Midbrain (tissue), 1 donor: Measurements from ENCODE around the gene ANGPTL4.
A peak's percentile ranks its signal among the peaks of the same experiment; 100 is the strongest.
"Not testable (repeated sequence)": the region's sequence is repeated elsewhere in the genome, so short reads cannot be mapped to it uniquely, and the experiment has no call there.

Experiments
- DNase-seq: peaks from one replicate; lab custom pipeline; 2025; lab: John Stamatoyannopoulos, UW

Gene ANGPTL4

DNA sequence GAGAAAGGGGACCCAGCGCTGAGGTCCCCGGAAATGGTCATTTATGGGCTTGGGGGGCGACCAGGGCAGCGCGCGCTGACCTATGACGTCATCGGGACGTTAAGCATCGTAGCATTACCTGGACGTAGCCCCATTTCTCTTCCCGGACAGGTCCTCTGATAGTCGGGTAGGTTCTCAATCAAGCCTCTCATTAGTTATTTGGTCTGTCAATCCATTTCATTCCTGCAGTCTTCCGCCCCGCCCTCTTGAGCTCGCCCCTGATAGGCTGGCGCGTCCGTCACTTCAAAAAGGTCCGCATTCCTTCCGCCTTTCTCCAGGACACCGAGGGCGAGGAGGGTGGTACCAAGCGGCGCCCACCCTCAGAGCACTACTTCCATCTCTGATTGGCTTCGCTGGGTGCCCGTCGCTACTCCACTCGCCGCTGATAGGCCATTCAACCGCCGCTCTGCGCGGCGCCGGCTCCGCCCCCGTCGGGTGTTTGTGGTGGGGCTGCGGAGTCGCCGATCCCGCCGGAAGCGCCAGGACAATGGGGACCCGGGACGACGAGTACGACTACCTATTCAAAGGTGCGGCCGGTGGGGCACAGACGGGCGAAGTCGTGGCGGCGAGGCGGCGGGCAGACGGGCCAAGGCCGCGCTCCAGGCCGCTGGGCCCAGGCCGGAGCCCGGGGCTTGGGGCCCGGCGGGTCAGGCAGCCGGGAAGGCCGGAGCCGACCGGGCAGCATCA, 26.1 kb downstream of the ANGPTL4 start, which contains the start of gene RAB11B:
Gene RAB11B (plus strand): TSS at position 470 of the 726 bp plus-strand sequence. CDS start 57 bp downstream, at position 527.
- peak; percentile 100 for DNase-seq

- DNase-seq, result peak; percentile 95
Measured at GRCh38 chr19:8390617-8390981, 26.6 kb downstream of the ANGPTL4 start.

GRCh38 chr19:8391198-8392016, 27.5 kb downstream of the ANGPTL4 start:
- no peak for DNase-seq

GRCh38 chr19:8392017-8392591, 28.1 kb downstream of the ANGPTL4 start:
- peak; percentile 67 for DNase-seq

- DNase-seq, result peak; percentile 21
Measured at GRCh38 chr19:8393192-8393870, 29.4 kb downstream of the ANGPTL4 start.

DNA sequence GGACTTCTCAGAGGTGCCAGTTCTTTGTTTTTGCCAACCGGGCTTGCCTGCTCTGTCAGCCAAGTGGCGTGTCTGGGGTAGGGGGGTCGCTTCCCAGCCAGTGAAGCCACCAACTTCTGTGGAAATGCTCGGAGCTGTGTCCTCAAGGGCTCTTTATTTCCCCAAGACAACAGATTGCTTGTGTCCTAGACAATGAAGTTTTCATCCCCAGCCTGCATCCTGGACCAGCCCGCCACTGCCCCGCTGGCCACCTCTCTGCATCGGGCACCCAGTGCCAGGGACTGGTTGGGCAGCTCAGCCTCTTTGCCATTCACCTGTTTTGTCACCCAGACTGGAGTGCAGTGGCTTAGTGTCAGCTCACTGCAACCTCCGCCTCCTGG, 29.9 kb downstream of the ANGPTL4 start:
- peak; percentile 90 for DNase-seq

DNA sequence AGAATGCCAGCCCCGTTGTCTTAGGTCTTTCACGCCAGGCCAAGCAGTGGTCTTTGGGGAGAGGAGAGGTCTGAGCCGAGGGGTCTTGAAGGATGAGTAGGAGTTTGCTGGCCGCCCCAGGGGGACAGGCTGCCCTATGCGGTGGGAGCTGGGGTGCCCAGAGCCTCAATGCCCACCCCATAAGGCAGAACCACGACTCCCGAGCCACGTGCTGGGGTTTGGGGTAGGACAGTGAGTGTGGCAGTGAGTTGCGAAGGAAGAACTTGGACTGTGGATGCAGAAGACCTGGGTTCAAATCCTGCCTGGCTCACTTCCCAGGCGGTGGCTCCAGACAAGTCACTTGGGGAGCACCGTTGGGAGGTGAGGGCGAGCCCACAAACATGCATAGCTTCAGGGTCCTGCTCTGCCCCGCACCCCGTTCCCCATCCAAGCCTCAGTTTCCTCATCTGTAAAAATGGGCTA, 31.7 kb downstream of the ANGPTL4 start:
- DNase-seq, result no peak

GRCh38 chr19:8396185-8396562, 32.2 kb downstream of the ANGPTL4 start:
- DNase-seq, result no peak

GRCh38 chr19:8396563-8397203, 32.7 kb downstream of the ANGPTL4 start:
- DNase-seq, result peak; percentile 70

- no peak for DNase-seq
Measured at GRCh38 chr19:8397271-8397670, 33.3 kb downstream of the ANGPTL4 start.

DNA sequence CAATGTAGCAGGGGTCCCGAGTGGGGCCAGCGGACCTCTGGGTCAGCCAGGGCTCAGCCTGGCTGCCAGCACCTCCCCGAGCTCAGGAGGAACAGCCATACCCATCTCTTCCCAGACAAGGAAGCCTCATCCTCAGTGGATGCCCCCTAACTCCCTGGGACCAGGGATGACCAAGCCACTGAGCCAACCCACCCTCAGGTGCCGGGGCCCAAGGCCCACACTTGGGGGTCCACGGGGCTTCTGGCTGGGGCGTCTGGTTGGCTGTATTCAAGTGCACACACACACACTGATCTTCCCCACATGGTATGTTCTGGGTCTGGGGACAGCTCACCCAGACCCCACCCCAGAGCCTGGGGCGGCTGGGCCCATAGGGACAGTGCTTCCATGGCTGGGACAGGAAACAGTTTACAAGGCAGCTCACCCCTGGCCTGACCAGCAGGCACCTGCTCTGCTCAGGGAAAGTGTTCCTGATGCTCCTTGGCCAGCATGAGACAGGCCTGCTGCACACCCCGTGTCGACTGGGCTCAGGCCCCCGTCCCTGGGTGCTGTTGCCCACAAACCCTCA, 33.9 kb downstream of the ANGPTL4 start:
- DNase-seq, result no peak

GRCh38 chr19:8398311-8398771, 34.4 kb downstream of the ANGPTL4 start:
- DNase-seq, result no peak

DNA sequence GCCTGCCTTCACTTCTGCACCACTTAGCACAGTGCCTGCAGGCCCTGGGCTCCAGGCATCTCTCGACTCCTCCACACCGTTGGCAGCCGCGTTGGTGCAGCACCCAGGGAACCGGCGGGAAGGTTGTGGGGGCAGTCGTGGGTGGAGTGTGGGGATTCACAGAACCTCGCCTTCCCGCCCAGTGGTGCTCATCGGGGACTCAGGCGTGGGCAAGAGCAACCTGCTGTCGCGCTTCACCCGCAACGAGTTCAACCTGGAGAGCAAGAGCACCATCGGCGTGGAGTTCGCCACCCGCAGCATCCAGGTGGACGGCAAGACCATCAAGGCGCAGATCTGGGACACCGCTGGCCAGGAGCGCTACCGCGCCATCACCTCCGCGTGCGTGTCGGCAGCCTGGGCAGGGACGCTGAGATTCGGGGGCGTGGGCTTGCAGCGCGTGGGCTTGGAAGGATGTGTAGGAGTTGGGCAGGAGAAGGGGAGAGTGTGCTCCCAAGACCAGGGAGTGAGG, 35.8 kb downstream of the ANGPTL4 start:
- DNase-seq, result no peak

DNA sequence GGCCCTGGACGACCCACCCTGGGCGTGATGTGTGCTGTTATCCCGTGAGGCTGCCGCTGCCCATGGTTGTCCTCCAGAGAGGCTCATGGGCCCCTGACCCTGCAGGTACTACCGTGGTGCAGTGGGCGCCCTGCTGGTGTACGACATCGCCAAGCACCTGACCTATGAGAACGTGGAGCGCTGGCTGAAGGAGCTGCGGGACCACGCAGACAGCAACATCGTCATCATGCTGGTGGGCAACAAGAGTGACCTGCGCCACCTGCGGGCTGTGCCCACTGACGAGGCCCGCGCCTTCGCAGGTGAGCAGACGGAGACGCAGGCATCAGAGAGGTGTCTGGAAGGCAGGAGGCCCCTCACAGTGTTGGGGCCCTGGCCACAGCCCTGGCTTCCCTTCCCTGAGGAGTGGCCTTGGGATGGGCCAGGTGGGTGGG, 38.0 kb downstream of the ANGPTL4 start:
- no peak for DNase-seq

- no peak for DNase-seq
Measured at GRCh38 chr19:8403098-8403819, 39.3 kb downstream of the ANGPTL4 start.

DNA sequence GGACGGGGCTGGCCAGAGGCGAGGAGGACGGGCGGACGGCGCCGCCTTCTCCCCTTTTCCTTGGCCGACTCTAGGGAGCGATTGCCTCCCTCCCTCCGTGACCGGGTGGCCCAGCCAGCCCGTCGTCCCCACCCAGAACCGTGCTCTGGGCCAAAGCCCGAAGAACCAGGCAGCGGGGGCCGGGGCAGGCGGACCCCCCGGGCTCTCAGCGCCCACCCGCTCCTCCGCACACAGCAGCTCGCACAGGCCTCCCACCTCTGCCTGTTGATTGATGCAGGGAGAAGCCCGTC, 39.8 kb downstream of the ANGPTL4 start:
- DNase-seq, result no peak

DNA sequence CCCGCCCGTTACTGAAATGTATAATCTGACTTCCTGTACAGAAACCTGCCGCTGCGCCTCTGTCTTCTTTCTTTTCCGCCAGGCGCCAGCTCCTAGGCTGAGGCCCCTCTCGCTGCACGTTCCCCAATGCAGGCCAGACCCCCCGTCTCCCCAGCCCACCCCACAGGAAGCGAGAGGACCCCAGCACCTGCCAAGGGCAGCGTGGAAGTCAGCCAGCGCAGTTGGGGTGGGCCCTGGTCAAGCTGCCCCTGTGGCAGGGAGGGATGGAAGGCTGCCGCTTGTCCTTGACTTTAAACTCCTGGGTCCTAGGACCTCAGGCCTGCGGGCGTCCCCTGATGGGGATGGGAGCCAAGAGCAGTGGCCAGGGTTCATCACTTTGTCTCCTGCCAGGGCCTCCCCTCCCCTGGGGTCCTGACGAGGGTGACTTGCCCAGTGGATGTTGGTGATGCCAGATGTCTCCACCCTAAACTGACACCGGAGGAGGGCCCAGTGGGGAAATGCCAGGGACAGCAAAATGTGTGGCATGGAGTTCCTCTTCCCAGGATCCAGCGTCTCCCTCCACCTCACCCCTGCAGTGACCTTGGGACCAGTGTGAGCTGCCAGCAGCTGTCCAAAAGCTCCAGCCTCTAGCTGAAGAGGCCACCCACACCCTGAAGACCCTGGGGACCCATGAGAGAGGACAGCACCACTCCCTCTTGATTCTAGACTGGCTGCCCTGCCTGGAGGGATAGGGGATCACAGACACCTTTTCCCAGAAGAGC, 40.6 kb downstream of the ANGPTL4 start:
- no peak for DNase-seq

GRCh38 chr19:8410718-8411117, 46.8 kb downstream of the ANGPTL4 start:
- not testable (repeated sequence) for DNase-seq

DNA sequence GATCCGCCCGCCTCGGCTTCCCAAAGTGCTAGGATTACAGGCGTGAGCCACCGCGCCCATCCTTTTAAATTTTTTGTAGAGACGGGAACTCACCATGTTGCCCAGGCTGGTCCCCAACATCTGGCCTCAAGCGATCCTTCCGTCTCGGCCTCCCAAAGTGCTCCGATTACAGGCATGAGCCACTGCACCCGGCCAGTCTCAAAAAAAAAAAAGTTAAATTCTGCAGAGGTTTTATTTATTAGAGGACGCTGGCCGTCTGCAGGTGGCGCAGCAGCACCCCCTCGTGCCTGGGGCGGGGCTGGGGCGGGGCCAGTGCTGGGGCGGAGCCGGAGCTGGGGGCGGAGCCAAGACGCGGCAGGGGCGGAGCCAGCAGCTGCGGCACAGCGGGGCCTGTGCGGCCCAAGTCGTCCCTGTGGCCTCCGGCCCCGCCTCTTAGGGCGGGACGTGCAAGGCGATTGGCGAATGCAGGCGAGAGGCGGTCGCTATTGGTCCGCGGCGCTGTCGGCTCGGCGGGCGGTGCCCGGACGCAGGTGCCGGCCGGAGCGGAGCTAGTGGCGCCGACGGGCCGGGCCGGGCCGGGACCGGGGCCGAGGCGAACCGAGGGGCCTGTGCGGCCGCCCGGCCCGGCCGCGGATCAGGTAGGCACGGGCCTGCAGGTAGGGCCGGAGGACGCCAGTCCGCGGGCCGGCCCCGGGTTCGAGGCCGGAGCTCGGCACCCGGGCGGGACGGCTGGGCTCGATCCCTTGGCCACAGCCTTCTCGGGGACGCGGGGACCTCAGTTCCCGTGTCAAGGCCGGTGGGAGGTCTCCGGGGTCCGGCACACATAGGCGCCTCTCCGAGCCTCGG, 49.1 kb downstream of the ANGPTL4 start, which contains the start of gene MARCHF2:
Gene MARCHF2 (plus strand): TSS at position 523 of the 846 bp plus-strand sequence. CDS start 8,536 bp downstream, outside the sequence.
- peak; percentile 99 for DNase-seq
